HFF-Myc (cell line): ENCODE data around the gene CKB.
A peak's percentile ranks its signal among the peaks of the same experiment; 100 is the strongest.

Experiments used
- DNase-seq: peaks from one replicate; pipeline ENCODE4 v3.0.0-alpha.2; 2011; ENCODE audit warnings: low read depth; ENCODE audit errors: extremely low read depth
- H3K4me3 ChIP-seq: replicated peaks from 2 replicates; pipeline ENCODE4 v1.5.1; 2011; ENCODE audit warnings: low read depth, mild to moderate bottlenecking, control low read depth, low read length
- CTCF ChIP-seq: IDR thresholded peaks from 2 replicates; pipeline ENCODE4 v1.5.1; 2012; ENCODE audit warnings: mild to moderate bottlenecking, low read depth, low read length, control low read depth; ENCODE audit errors: missing control alignments

CKB gene

GRCh38 chr14:103500148-103500990 lies 22.3 kb downstream of the CKB start:
- peak; percentile 52 for DNase-seq
- TF ChIP-seq CTCF: peak; percentile 97
- no peak overlapping the region for H3K4me3 ChIP-seq

- DNase-seq: no peak
- no peak overlapping the region for H3K4me3 ChIP-seq
- no peak for TF ChIP-seq CTCF
Observed at GRCh38 chr14:103499709-103500108, 22.9 kb downstream of the CKB start.

GRCh38 chr14:103496776-103497175 lies 25.9 kb downstream of the CKB start:
- no peak for DNase-seq

GRCh38 chr14:103495854-103496253 lies 26.8 kb downstream of the CKB start:
- no peak for TF ChIP-seq CTCF
- no peak for DNase-seq
- no peak overlapping the region for H3K4me3 ChIP-seq

More at GRCh38 chr14:103496776-103497175, 25.9 kb downstream of the CKB start:
- TF ChIP-seq CTCF: no peak
- no peak overlapping the region for H3K4me3 ChIP-seq

- no peak for TF ChIP-seq CTCF
- no peak for DNase-seq
- no peak overlapping the region for H3K4me3 ChIP-seq
Observed at GRCh38 chr14:103492156-103492925, 30.3 kb downstream of the CKB start.

- H3K4me3 ChIP-seq: no peak overlapping the region
- DNase-seq: no peak
- TF ChIP-seq CTCF: no peak
Observed at GRCh38 chr14:103491691-103492090, 30.9 kb downstream of the CKB start.
